ENCODE measurements around the gene CDK9. TPM values are rescaled to one million over a fixed set of nuclear protein-coding genes. Genes with fewer than 3 reads are reported as not detected.

Gene CDK9
- total and polyA plus RNA-seq, 10 of the 15 experiments (the other 5 are each of a cell fraction or from before 2014, with no cell fraction given): 7.3 to 92.6 (median 51.6) TPM

GRCh38 chr9:127762111-127762676, 23.6 kb upstream of the CDK9 start:
- 0 out of 2 replicates have a peak, but pooled peaks cover 2% of the 10 kb centered on the region for H4K20me1 ChIP-seq (ENCODE audit: control insufficient read depth, insufficient read depth)
- no peak overlapping the region for H3K4me3 ChIP-seq
- no peak overlapping the region for H2AFZ ChIP-seq (ENCODE audit: control insufficient read depth, low read depth, low read length)
- no peak for ATAC-seq
- no peak for TF ChIP-seq NR2F1 (conservative IDR thresholded peaks at IDR 0.05)
- TF ChIP-seq CEBPZ (IDR thresholded peaks at IDR 0.05; ENCODE audit: low read depth, low read length): no peak
- TF ChIP-seq PKNOX1 (IDR thresholded peaks at IDR 0.05): no peak
- no peak for TF ChIP-seq ZNF207 (IDR thresholded peaks at IDR 0.05; ENCODE audit: borderline replicate concordance)
- TF ChIP-seq CHD2 (IDR thresholded peaks at IDR 0.05; ENCODE audit: borderline replicate concordance, low read depth, low read length): no peak
- TF ChIP-seq ZNF384 (IDR thresholded peaks at IDR 0.05; ENCODE audit: borderline replicate concordance, low read depth, low read length): no peak
- no peak for TF ChIP-seq NFYB (IDR thresholded peaks at IDR 0.05; ENCODE audit: insufficient read depth, low read depth, low read length)
- no peak for TF ChIP-seq RAD51 (IDR thresholded peaks at IDR 0.05)
- no peak for TF ChIP-seq MEF2B (IDR thresholded peaks at IDR 0.05; ENCODE audit: partially characterized antibody, poor library complexity, severe bottlenecking)
- TF ChIP-seq ZSCAN29 (IDR thresholded peaks at IDR 0.05): no peak
- no peak for TF ChIP-seq BHLHE40 (IDR thresholded peaks at IDR 0.05; ENCODE audit: borderline replicate concordance in 1 of 2, low read depth in 2 of 2, low read length in 1 of 2)
- TF ChIP-seq ASH2L (IDR thresholded peaks at IDR 0.05; ENCODE audit: borderline replicate concordance, low read depth): no peak
- ChIA-PET SMC1A (ENCODE audit: uncharacterized antibody, unreplicated experiment) (interaction anchor here (0.9 to 2.1 kb wide), 3 partner anchors 16 to 107 kb away, joined by 3 to 5 read pairs (median 4); no protein-coding TSS in a partner anchor), CTCF (interaction anchor here (1.2 to 1.3 kb wide), 2 partner anchors 9 to 108 kb away, joined by 4 read pairs; no protein-coding TSS in a partner anchor), RAD21 (ENCODE audit: unreplicated experiment) (no interaction called here), POLR2A (interaction anchor here (1.5 kb wide), 1 partner anchor 9 kb away, joined by 3 read pairs; no protein-coding TSS in a partner anchor)
- no peaks in the 10 kb centered on the region; the same call in 1 of the 2 replicates for H3K79me2 ChIP-seq (ENCODE audit: control insufficient read depth, insufficient read depth, low read length)
- no peaks in the 10 kb centered on the region for H3K27me3 ChIP-seq (replicated peaks in 1 of 2; ENCODE audit: control insufficient read depth in 2 of 2, insufficient read depth in 2 of 2, low read length in 1 of 2)
- H3K4me1 ChIP-seq (ENCODE audit: control insufficient read depth, insufficient read depth, low read length): 0 out of 2 replicates have a peak, but pooled peaks cover under 1% of the 10 kb centered on the region
- FAIRE-seq: no peak
- in situ Hi-C loops (cut with MboI): no loop called here
- no peak overlapping the region for H3K27ac ChIP-seq (ENCODE audit: control insufficient read depth, insufficient read depth)
- H3K9me3 ChIP-seq (replicated peaks; ENCODE audit: control insufficient read depth, insufficient read depth, low read length): no peaks in the 10 kb centered on the region
- intact Hi-C loops (cut with micrococcal nuclease; ENCODE audit: unreplicated experiment): no loop called here
- no peak overlapping the region for H3K4me2 ChIP-seq (ENCODE audit: control insufficient read depth, insufficient read depth)
- WGBS (ENCODE audit: insufficient coverage, insufficient replicate concordance, low lambda C conversion rate, missing lambda C conversion rate): 86% methylated on average over 14 of the region's 16 CpGs
- DNase-seq (ENCODE audit: low read depth, low spot score): no peak
- peaks cover 5 to 17% of the 10 kb centered on the region in 2 experiments for H3K36me3 ChIP-seq (ENCODE audit: control insufficient read depth in 2 of 2, insufficient read depth in 2 of 2, low read length in 1 of 2)
- no TSS peak for BruUV-seq (replicated peaks)
- no peak overlapping the region for H3K9ac ChIP-seq (ENCODE audit: control insufficient read depth, insufficient read depth, low read length)
